ENCODE measurements around the gene ALCAM.
A peak's percentile ranks its signal among the peaks of the same experiment; 100 is the strongest.

Gene ALCAM

GRCh38 chr3:105366326-105367062 is at the start of gene ALCAM:
Gene ALCAM (plus strand): TSS chr3:105366909.
- DNase-seq (ENCODE audit: low read depth in 2 of 2): peak; percentile 42 to 65

GRCh38 chr3:105317841-105318240 is 48.9 kb upstream of the ALCAM start:
- no peak for DNase-seq (ENCODE audit: low read depth in 2 of 2)

- no peak for DNase-seq (ENCODE audit: low read depth in 2 of 2)
Observed at GRCh38 chr3:105322570-105323273, 44.0 kb upstream of the ALCAM start.

DNA sequence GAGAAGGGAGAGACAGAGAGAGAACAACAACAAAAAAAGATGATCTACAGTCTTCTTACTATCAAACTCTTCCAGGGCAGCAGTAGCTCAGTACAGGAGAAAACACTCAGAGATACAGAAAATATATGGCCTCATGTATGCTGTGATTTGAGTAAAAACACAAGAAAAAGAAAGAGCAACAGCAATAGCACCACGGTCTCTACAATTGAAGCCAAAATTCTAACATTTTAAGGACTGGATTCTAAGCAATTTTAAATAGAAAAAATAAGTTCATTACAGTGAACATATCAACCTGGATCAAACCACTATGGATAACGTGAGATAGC is 43.5 kb upstream of the ALCAM start:
- no peak for DNase-seq (ENCODE audit: low read depth in 2 of 2)

DNA sequence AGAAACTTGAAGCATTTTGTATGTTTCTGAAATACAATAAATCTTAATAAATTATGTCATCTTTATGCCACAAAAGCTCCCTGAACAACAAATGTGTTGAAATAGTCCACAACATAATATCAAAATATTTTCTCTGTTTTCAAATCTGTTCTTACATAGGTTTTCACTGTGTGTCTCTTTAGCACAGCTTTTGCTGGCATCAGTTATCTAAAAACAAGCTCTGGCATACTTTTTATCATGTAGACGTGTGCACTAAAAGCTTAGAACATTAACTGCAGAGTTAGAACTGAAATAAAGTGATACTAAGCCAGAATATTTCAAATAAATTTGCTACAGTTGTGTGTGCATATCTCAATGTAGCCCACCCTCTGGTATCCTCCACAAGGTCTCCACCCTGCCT is 41.8 kb upstream of the ALCAM start:
- DNase-seq (ENCODE audit: low read depth in 2 of 2): no peak

DNA sequence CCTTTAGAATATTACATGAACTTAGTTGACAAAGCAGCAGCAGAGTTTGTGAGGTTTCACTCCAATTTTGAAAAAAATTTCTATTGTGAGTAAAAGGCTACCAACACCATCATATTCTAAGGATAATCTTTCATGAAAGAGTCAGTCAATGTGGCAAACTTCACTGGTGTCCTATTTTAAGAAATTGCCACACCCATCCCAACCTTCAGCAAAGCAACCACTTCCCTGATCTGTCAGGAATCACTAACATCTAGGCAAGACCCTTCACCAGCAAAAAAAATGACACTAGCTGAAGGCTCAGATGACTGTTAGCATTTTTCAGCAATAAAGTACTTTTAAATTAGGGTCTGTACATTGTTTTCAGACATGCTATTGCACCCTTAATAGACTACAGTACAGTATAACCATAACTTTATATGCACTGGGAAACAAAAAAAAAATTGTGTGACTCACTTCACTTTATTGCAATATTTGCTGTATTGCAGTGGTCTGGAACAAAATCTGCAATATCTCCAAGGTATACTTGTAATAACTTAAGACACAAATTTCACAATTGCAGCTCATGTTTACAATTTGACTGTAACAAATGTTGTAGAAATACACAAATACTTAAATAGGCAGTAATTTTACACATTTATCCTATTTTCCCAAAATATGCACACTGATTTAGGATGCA is 38.9 kb upstream of the ALCAM start:
- no peak for DNase-seq (ENCODE audit: low read depth in 2 of 2)

GRCh38 chr3:105328338-105328730 is 38.4 kb upstream of the ALCAM start:
- no peak for DNase-seq (ENCODE audit: low read depth in 2 of 2)

GRCh38 chr3:105332961-105333360 is 33.7 kb upstream of the ALCAM start:
- DNase-seq (ENCODE audit: low read depth in 2 of 2): no peak

DNA sequence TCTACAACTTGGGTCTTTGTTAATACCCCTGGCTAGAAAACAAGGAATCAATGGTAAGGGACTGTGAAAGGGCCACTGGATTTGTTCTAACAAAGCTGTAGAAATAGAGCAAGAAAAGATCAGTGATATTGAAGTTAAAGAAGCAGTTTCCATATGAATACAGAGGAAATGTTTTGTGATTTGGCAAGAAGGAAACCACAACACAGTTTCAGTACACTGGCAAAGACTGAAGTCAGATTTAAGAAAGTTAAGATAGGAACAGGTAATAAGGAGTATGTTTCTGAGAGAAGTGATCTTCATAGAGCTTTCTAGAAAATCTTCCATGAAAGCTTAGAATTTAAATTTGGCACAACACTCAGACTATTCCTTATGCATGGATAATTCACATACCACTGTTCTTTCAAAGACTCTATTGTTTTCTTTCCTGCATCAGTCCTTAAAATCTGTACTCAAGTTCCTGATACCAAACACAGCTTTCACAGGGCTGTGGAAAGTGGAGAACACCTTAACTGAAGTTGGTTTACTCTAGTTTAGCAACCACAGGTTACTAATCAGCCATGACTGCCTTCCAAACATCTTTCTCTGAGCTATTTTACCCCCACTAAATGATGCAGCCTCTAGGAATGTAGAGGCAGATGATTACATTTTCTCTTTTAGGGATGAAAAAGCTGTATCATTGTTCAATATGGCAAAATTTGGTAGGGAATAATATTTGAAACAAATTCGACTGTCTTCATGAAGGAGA is 32.4 kb upstream of the ALCAM start:
- no peak for DNase-seq (ENCODE audit: low read depth in 2 of 2)

- DNase-seq (ENCODE audit: low read depth in 2 of 2): no peak
Observed at GRCh38 chr3:105339946-105340345, 26.8 kb upstream of the ALCAM start.

GRCh38 chr3:105343991-105344390 is 22.7 kb upstream of the ALCAM start:
- no peak for DNase-seq (ENCODE audit: low read depth in 2 of 2)

DNA sequence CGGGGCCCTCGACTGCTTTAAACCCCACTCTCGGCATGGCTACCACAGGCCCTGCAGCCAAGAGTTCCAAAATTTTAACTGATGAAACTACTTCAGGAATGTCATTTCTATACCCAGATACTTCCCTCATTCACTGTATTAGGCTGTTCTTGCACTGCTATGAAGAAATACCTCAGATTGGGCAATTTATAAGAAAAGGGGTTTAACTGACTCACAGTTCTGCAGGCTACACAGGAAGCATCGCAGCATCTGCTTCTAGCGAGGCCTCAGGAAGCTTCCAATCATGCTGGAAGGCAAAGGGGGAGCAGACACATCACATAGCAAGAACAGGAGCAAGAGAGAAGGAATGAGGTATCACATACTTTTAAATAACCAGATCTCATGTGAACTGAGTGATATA is 21.6 kb upstream of the ALCAM start:
- DNase-seq (ENCODE audit: low read depth in 2 of 2): no peak

DNA sequence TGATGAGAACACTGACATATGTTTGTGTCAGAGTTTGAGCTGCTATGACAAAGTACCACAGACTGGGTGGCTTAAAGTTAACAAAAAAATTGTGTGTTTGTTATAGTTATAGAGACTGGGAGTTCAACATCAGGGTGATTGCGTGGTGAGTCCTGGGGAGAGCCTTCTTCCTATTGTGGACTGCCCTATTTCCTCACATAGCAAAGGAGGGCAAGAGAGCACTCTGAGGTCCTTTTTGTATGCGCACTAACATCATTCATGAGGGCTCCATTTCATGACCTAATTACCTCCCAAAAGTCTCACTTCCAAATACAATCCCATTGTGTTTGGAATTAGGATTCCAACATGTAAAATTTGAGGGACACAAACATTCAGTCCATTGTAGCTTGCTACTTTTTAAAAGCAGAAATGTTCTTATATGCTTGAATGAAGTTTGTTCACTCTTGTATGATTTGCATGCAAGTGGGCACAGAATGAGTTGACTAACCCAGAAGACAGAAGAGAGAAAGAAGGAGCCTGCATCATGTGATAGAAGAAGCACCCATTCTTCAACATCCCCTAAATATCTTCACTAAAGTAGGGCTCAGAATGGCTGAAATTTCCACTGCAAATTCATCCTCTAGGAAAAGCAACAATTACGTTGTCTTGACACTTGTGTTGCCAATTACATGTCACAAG is 18.9 kb upstream of the ALCAM start:
- no peak for DNase-seq (ENCODE audit: low read depth in 2 of 2)

- no peak for DNase-seq (ENCODE audit: low read depth in 2 of 2)
Observed at GRCh38 chr3:105348307-105348706, 18.4 kb upstream of the ALCAM start.

DNA sequence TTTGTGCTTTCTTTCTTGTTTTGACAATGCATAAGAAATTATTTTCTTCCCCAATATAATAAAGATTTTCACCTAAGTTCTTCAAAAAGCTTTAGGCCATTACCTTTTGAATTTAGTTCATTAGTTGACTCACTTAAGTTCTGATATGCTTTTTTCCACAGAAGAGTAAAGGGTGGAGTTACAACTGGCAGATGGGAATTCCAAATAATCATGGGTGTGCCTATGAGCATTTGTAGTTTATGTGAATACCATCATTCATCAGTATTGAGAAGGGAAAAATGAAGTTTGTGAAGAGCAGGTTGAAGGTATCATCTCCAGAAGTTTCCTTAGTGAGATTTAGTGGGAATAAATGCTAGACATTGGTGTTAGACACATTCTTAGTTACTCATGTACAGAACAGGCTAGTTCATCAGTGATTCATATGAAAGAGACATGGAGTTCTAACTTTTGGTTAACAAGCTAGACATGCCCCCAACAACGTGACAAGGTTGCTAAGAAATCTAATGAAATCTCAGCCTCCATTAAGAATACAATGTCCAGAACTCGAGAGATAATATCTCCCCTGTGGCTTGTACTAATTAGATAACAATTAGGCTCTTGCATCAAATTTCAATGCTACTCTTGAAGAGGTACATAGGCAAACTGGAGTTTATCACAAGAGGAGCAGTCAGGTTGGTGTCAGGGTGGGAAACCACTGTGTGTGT is 16.9 kb upstream of the ALCAM start:
- no peak for DNase-seq (ENCODE audit: low read depth in 2 of 2)

GRCh38 chr3:105351821-105352220 is 14.9 kb upstream of the ALCAM start:
- no peak for DNase-seq (ENCODE audit: low read depth in 2 of 2)

GRCh38 chr3:105352976-105353375 is 13.7 kb upstream of the ALCAM start:
- no peak for DNase-seq (ENCODE audit: low read depth in 2 of 2)

DNA sequence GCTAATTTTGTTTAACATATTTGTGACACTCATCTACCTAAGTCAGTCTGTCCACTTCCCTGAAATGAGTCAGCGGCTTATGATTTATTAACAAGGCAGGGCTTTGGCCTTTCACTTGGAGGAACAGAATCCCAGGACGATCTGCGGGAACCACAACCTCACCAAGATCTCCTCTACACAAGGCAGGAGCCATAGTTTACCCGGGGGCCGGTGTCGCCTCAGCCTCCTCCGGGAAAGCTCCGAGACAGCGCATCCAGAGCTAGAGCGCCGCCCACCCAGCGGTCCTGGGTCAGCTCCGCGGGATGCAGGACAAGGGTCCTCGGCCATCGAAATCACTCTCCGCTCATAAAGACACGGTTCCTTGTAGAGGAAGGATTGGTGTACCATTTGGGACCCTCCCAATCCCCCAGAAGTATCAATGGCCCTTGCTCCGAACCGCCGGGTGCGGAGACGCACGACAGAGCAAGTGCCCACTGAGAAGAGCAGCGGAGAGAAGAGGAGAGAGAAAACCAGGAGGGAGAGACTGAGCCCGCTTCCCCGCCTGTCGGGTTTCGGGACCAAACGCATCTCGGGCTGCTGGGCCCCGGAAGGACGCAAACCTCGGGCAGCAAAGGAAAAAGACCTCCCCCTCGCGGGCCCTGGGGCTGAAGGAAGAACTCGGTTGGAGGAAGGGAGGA is 13.1 kb upstream of the ALCAM start:
- no peak for DNase-seq (ENCODE audit: low read depth in 2 of 2)

DNA sequence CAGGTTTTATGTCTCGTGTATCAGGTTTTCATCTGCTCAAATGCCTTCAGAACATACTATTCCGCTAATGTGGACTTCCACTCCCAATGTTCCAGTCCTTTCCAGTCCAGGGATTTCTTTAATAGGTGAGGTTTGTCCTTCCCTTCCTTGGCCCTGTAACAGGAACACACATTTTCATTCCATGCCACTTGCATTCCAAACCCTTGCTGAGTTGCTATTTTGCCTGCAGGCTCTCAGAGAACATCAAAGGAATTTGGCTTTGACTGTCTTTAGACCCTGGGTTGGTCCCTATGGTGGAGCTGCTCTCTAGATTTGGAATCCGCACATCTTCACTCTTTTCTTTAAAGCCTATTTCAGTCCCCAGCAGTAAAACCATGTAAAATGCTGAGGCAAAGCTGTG is 12.3 kb upstream of the ALCAM start:
- no peak for DNase-seq (ENCODE audit: low read depth in 2 of 2)

- no peak for DNase-seq (ENCODE audit: low read depth in 2 of 2)
Observed at GRCh38 chr3:105355408-105356061, 11.2 kb upstream of the ALCAM start.
